BLaER1 treated with 17β-estradiol and CSF1 and Interleukin-3, amounts not matched to agents 10 nM and 100 nM (cell line): Measurements from ENCODE around the gene DTYMK.

Source experiments
- H3K27ac ChIP-seq, 11 experiments: shearing (Covaris generic); formaldehyde crosslinking; 2 replicates each; pipeline ENCODE4 v1.8.1; 2022
- H3K27me3 ChIP-seq, 11 experiments: shearing (Covaris generic); formaldehyde crosslinking; 2 replicates each; pipeline ENCODE4 v1.8.1; 2022
- H3K36me3 ChIP-seq, 11 experiments: shearing (Covaris generic); formaldehyde crosslinking; 2 replicates each; pipeline ENCODE4 v1.8.1; 2022
- H3K4me1 ChIP-seq, 10 experiments: shearing (Covaris generic); formaldehyde crosslinking; 2 replicates each; pipeline ENCODE4 v1.8.1; 2022
- H3K4me2 ChIP-seq, 11 experiments: shearing (Covaris generic); formaldehyde crosslinking; 2 replicates each; pipeline ENCODE4 v1.8.1; 2022
- H3K4me3 ChIP-seq, 10 experiments: shearing (Covaris generic); formaldehyde crosslinking; 2 replicates each; pipeline ENCODE4 v1.8.1; 2022
- H3K9ac ChIP-seq, 11 experiments: shearing (Covaris generic); formaldehyde crosslinking; 2 replicates each; pipeline ENCODE4 v1.8.1; 2022
- H3K9me3 ChIP-seq, 11 experiments: shearing (Covaris generic); formaldehyde crosslinking; replicated peaks in 1 of 11; 2 replicates each; pipeline ENCODE4 v1.8.1; 2022
- H4K20me1 ChIP-seq, 11 experiments: shearing (Covaris generic); formaldehyde crosslinking; 2 replicates each; pipeline ENCODE4 v1.8.1; 2022
- Cebpa-rat ChIP-seq, 11 experiments: shearing (Covaris generic); IDR thresholded peaks; 2 replicates each; pipeline ENCODE4 v1.8.1; 2022

Gene DTYMK

GRCh38 chr2:241660593-241661213, 25.9 kb downstream of the DTYMK start:
- no peak overlapping the region for H3K4me3 ChIP-seq
- peaks cover 63 to 88% (median 72%) of the 10 kb centered on the region in 11 experiments for H3K36me3 ChIP-seq

GRCh38 chr2:241659150-241659739, 27.4 kb downstream of the DTYMK start:
- H3K4me3 ChIP-seq: no peak overlapping the region
- no peak for TF ChIP-seq Cebpa-rat (IDR thresholded peaks at IDR 0.05)
- no peaks in the 10 kb centered on the region for H3K9me3 ChIP-seq
- peak overlapping the region in 2 of 11 experiments; percentile 4 to 18; a peak in 1 of 22 replicates for H3K27ac ChIP-seq
- peaks cover 78 to 98% (median 87%) of the 10 kb centered on the region in 11 experiments for H3K36me3 ChIP-seq
- H3K27me3 ChIP-seq: no peaks in the 10 kb centered on the region
- peaks cover 0 to 67% (median 23%) of the 10 kb centered on the region in 11 experiments; a peak in 17 of 22 replicates for H4K20me1 ChIP-seq
- peak overlapping the region in 6 of 11 experiments; percentile 3 to 39 (median 14); a peak in 6 of 22 replicates for H3K9ac ChIP-seq
- H3K4me2 ChIP-seq: peak overlapping the region in 6 of 11 experiments; percentile 3 to 22 (median 16); a peak in 5 of 22 replicates
- H3K4me1 ChIP-seq: peaks cover 0 to 16% (median 8%) of the 10 kb centered on the region in 10 experiments; a peak in 15 of 20 replicates

More at GRCh38 chr2:241660593-241661213, 25.9 kb downstream of the DTYMK start:
- Histone ChIP-seq H3K9me3 (no peaks in the 10 kb centered on the region), H3K4me2 (no peak overlapping the region), H4K20me1 (peaks cover 2 to 67% (median 25%) of the 10 kb centered on the region in 11 experiments; a peak in 19 of 22 replicates), H3K27me3 (no peaks in the 10 kb centered on the region), H3K9ac (peak overlapping the region in 1 of 11 experiments; percentile 12; a peak in 1 of 22 replicates), H3K4me1 (peaks cover 8 to 28% (median 21%) of the 10 kb centered on the region in 10 experiments), H3K27ac (no peak overlapping the region)
- no peak for TF ChIP-seq Cebpa-rat (IDR thresholded peaks at IDR 0.05)

DNA sequence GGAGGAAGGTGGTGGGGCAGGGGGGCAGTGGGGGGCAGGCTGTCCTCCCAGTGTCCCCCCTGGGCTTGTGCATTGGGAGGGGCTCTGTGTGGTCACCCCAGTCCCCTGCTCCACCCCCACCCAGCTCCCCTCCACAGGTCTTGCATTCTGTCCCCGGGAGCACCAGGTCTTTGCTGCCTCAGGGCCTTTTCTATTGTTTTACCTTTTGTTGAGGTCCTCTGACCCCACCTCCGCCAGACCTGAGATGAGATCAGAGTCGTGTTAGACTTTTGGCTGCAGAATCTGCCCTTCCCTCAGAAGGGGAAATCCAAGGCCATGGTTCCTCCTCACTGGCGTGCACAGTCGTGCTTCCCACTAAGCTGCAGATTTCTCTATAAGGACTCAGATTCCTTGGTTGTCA, 28.3 kb downstream of the DTYMK start:
- Histone ChIP-seq H3K4me2 (peak overlapping the region in 1 of 11 experiments; percentile 18; a peak in 1 of 22 replicates), H3K4me3 (no peak overlapping the region), H4K20me1 (peaks cover 2 to 74% (median 28%) of the 10 kb centered on the region in 11 experiments; a peak in 19 of 22 replicates), H3K9ac (peak overlapping the region in 4 of 11 experiments; percentile 3 to 27 (median 10); a peak in 4 of 22 replicates), H3K27ac (no peak overlapping the region), H3K9me3 (no peaks in the 10 kb centered on the region), H3K27me3 (no peaks in the 10 kb centered on the region), H3K36me3 (peaks cover 87 to 98% (median 96%) of the 10 kb centered on the region in 11 experiments), H3K4me1 (peaks cover 0 to 16% (median 8%) of the 10 kb centered on the region in 10 experiments; a peak in 15 of 20 replicates)
- TF ChIP-seq Cebpa-rat (IDR thresholded peaks at IDR 0.05): no peak

GRCh38 chr2:241657786-241658254, 28.8 kb downstream of the DTYMK start:
- no peaks in the 10 kb centered on the region for H3K9me3 ChIP-seq
- H3K4me3 ChIP-seq: no peak overlapping the region
- no peak for TF ChIP-seq Cebpa-rat (IDR thresholded peaks at IDR 0.05)
- no peak overlapping the region for H3K4me2 ChIP-seq
- no peaks in the 10 kb centered on the region for H3K27me3 ChIP-seq
- peaks cover 91 to 100% (median 98%) of the 10 kb centered on the region in 11 experiments for H3K36me3 ChIP-seq
- H3K4me1 ChIP-seq: peaks cover 0 to 16% (median 8%) of the 10 kb centered on the region in 10 experiments; a peak in 15 of 20 replicates
- H4K20me1 ChIP-seq: peaks cover 7 to 78% (median 33%) of the 10 kb centered on the region in 11 experiments; a peak in 20 of 22 replicates
- no peak overlapping the region for H3K27ac ChIP-seq
- H3K9ac ChIP-seq: 0 out of 22 replicates have a peak overlapping the region, but pooled peaks of 1 of the 11 experiments have one; percentile 17

GRCh38 chr2:241656190-241656741, 30.3 kb downstream of the DTYMK start:
- Histone ChIP-seq H3K27ac (no peak overlapping the region), H3K4me3 (no peak overlapping the region), H3K9ac (0 out of 22 replicates have a peak overlapping the region, but pooled peaks of 1 of the 11 experiments have one; percentile 3), H3K9me3 (no peaks in the 10 kb centered on the region), H3K4me1 (peaks cover 0 to 16% (median 8%) of the 10 kb centered on the region in 10 experiments; a peak in 15 of 20 replicates), H4K20me1 (peaks cover 19 to 91% (median 49%) of the 10 kb centered on the region in 11 experiments; a peak in 21 of 22 replicates), H3K4me2 (no peak overlapping the region), H3K27me3 (no peaks in the 10 kb centered on the region), H3K36me3 (peaks cover 91 to 100% (median 98%) of the 10 kb centered on the region in 11 experiments)
- TF ChIP-seq Cebpa-rat (IDR thresholded peaks at IDR 0.05): no peak

DNA sequence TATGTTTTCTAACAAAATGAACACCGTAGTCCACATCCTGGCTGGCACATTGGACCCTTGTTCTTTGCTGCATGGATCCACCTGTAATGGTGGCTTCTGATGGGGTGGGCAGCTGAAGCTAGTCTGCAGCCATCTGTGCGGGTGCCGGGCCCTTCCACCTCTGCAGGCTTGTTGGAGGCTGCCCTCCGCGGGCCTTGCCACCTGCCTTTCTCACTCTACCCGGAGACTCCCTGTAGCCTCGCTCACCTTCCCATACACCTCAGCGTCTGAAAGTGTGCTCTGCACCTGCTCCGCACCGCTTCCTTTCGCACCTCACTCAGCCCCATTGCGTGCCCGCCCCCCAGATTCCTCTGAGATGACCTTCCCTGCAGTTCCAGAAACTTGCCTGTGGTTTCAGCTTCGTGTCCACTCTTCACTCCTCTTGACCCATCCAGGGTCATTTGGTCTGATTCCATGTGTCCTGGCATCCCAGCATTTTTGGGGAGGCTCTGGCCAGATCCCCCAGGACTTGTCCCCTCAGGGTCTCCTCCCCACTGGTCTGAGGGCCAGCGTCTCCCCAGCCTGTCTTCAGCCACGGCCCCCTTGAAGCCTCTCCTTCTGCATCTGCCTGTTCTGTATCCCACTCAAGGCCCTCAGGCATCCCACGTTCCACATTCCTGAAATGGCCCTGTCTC, 31.0 kb downstream of the DTYMK start:
- Histone ChIP-seq H3K4me3 (no peak overlapping the region), H3K4me1 (peaks cover 0 to 16% (median 8%) of the 10 kb centered on the region in 10 experiments; a peak in 15 of 20 replicates), H3K27ac (no peak overlapping the region), H4K20me1 (peaks cover 25 to 91% (median 55%) of the 10 kb centered on the region in 11 experiments; a peak in 21 of 22 replicates), H3K9me3 (no peaks in the 10 kb centered on the region), H3K36me3 (peaks cover 91 to 100% (median 98%) of the 10 kb centered on the region in 11 experiments), H3K9ac (0 out of 22 replicates have a peak overlapping the region, but pooled peaks of 1 of the 11 experiments have one; percentile 3), H3K4me2 (no peak overlapping the region), H3K27me3 (no peaks in the 10 kb centered on the region)
- TF ChIP-seq Cebpa-rat (IDR thresholded peaks at IDR 0.05): no peak

GRCh38 chr2:241654551-241654950, 32.1 kb downstream of the DTYMK start:
- Histone ChIP-seq H3K4me2 (no peak overlapping the region), H3K9ac (0 out of 22 replicates have a peak overlapping the region, but pooled peaks of 1 of the 11 experiments have one; percentile 9), H3K36me3 (peaks cover 88 to 97% (median 95%) of the 10 kb centered on the region in 11 experiments), H3K9me3 (no peaks in the 10 kb centered on the region), H3K4me3 (no peak overlapping the region), H3K4me1 (peaks cover 0 to 16% (median 9%) of the 10 kb centered on the region in 10 experiments; a peak in 17 of 20 replicates), H4K20me1 (peaks cover 35 to 94% (median 66%) of the 10 kb centered on the region in 11 experiments; a peak in 21 of 22 replicates), H3K27ac (no peak overlapping the region), H3K27me3 (no peaks in the 10 kb centered on the region)
- TF ChIP-seq Cebpa-rat (IDR thresholded peaks at IDR 0.05): no peak

DNA sequence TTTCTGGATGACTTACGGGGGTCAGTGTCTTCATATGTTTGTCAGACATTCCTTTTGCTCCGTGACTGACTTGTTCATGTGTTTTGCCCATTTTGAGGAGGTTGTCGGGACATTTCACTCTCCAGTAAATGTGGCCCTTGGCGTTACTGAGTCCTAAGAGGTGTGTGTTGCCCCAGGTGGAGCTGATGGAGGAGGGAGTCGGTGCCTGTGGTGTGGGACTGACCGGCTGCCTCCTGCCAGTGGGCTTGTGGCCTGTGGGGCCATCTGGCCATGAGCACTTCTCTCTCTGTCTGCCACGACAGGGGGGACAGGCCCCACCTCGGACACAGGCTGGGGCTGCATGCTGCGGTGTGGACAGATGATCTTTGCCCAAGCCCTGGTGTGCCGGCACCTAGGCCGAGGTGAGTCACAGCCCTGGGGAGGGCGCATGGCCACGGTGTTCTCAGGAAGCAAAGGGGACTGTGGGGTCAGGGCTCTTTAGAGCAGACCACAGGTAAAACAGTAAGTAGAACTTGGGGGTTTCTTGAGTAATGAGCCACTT, 33.3 kb downstream of the DTYMK start:
- no peak overlapping the region for H3K27ac ChIP-seq
- no peak overlapping the region for H3K4me3 ChIP-seq
- H3K4me2 ChIP-seq: no peak overlapping the region
- H3K9ac ChIP-seq: 0 out of 22 replicates have a peak overlapping the region, but pooled peaks of 1 of the 11 experiments have one; percentile 5
- no peak for TF ChIP-seq Cebpa-rat (IDR thresholded peaks at IDR 0.05)
- H4K20me1 ChIP-seq: peaks cover 48 to 96% (median 70%) of the 10 kb centered on the region in 11 experiments; a peak in 21 of 22 replicates
- no peaks in the 10 kb centered on the region for H3K27me3 ChIP-seq
- peaks cover 75 to 91% (median 84%) of the 10 kb centered on the region in 11 experiments for H3K36me3 ChIP-seq
- no peaks in the 10 kb centered on the region for H3K9me3 ChIP-seq
- H3K4me1 ChIP-seq: peaks cover 7 to 15% (median 13%) of the 10 kb centered on the region in 10 experiments; a peak in 18 of 20 replicates
